ENCODE data around the gene TBX10. TPM values are rescaled to one million over a fixed set of nuclear protein-coding genes. Genes with fewer than 3 reads are reported as not detected.
"Not testable (repeated sequence)": the region's sequence is repeated elsewhere in the genome, so short reads cannot be mapped to it uniquely, and the experiment has no call there.

The TBX10 gene
- total RNA-seq, 1 donor from 2014 or later: not detected

DNA sequence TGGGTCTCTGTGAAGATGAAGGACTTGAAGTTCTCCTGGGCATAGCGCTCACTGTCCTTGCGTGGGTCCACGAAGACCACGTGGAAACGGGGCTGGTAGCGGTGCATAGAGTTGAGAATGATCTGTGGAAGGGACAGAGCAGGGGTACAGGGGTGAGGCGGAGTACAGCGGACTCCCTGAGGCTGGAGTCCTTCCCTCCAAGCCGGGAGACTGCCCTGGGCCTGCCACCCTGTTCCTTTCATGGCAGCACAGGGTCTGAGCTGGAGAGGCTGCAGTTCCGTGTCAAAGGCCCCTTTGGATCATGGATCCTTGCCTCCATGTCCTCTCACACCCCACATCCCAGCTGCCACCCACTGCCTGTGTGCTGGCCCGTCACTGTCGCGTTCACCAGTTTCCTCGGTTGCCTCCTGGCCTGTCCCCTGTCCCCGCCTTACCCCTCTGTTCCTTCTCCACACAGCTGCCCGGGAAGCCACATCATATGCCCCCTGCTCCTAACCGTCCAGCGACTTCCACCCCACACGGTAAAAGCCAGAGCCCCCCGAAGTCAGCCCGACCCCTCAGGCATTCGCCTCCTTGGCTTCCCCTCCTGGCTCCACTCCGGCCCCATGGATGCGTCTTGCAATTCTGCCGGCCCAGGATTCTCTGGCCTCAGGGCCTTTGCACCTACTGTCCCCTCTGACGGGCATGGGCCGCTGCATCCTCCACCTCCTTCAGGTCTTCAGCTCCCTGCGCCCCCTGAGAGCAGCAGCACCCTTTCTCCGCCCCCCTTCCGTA, 6.4 kb downstream of the TBX10 start:
- DNase-seq (ENCODE audit: low spot score in 2 of 2) (no peak), FAIRE-seq (no peak)

DNA sequence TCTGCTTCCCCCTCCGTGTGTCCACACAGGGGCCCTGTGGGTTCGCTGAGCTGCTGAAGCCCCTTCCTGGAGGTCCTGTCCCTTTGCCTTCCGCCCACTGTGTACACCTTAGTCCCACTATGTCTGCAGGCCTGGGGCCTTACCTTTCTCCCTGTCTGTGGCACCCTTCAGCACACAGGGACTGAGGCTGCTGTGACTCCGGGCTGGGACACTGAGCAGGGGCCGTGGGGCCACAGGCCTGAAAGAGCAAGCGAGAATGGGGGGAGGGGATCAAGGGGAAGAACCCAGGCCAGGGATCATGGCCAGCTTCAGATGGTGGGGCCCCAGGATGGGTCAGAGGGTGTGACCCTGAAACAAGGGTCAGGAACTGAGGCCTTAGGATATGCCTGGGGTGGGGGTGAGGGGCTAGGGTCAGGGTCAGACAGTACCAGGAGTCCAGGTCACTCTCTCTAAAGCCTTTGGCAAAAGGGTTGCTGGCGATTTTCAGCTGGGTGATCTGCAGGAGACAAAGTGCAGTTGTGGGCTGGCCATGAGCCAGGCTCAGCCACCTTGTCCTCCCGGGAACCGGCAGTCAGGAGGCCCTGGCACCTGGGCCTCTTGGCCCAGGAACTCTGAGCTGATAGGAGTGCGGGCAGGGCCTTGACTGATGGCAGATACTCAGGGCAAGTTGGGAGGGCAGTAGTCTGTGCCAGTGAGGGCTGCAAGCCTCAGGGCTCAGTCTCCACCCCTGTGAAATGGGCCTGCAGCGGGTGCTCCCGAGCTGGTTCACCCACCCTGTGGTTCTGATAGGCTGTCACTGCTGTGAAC, 7.2 kb downstream of the TBX10 start:
- FAIRE-seq (no peak), DNase-seq (ENCODE audit: low spot score in 2 of 2) (no peak)

DNA sequence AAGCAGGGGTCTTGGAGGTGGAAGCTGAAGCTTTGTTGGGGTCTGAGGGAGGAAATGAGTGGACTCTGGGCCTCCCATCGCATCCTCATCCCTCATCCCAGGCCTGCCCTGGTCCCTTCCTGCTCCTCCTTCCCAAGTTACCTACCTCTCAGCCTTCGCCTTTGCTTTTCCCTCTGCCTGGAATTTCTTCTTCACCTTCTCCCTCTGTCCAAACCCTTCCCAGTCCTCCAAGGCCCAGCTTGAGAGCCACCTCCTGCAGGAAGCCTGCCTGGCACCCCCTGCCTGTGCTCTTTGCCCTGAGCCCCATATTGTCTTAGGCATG, 7.7 kb downstream of the TBX10 start:
- DNase-seq (ENCODE audit: low spot score in 2 of 2) (no peak), FAIRE-seq (no peak)

DNA sequence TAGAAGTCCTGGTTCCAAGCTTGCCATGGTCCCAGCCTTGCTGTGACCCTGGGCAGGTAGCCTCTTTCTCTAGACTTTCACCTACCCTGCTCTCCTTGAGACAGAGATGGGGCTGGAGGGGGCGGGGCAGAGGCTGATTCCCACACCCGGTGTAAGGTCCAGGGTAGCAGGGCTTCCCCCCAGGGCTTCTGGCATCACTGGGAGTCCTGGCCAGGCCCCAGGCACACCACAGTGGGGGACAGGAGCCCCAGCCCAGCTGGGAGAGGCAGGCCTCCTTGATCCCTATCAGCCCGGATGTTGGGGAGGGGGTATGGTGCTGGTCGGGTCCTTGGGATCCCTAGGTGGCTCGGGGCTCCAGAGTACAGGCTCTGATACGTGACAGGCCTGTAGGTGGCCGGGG, 8.2 kb downstream of the TBX10 start:
- FAIRE-seq: no peak
- no peak for DNase-seq (ENCODE audit: low spot score in 2 of 2)

DNA sequence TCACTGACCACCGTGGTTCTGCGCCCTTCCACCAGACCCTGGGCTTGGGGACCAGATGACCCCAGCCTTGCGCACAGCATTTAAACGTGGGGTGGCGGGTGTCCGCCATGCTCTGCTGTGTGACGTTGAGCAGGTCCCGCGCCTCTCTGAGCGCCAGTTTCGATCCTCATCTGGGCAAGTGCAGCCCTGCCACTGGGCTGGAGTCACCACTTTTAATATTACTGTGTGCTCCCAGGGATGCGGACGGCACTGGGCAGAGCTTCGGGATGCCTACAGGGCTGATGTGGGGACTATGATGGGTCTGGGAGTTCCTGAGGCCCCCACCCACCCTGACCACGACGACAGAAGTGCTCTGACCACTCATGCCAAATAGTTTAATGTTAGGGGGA, 8.6 kb downstream of the TBX10 start:
- no peak for FAIRE-seq
- no peak for DNase-seq (ENCODE audit: low spot score in 2 of 2)

DNA sequence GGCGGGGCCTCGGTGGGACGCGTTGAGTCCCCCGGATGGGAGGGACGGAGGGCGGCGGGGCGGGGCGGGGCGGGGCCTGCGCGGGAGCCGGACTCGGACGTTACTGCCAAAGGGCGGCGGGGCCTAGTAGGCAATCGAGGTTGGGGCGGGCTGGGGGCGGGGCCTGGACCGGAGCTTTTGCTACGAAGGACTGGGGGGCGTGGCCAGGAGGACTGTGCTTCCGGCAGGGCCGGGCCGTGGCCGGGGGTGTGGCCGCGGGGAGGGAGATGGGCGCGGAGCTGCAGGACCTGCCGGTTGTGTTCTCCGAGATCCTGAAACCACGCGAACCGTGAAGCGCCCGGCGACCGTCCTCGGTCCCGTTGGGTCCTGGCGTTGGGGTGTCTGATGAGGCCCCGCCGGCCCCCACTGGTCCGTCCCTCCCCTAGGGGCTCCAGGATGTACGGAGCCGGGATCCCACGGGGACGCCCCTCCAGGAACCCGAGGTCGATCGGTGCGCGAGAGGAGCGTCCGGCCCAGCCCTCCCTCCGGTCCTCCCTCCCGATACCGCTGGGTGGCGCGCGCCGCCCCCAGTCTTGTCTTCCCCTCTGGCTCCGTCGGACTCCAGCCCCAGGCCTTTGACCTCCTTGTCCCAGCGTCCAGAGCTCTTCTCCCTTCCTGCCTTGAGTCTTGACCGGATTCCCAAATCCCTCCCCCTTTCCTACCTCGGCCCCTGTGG, 9.2 kb downstream of the TBX10 start:
- FAIRE-seq (no peak), DNase-seq (ENCODE audit: low spot score in 2 of 2) (peak; percentile 98 to 100)

DNA sequence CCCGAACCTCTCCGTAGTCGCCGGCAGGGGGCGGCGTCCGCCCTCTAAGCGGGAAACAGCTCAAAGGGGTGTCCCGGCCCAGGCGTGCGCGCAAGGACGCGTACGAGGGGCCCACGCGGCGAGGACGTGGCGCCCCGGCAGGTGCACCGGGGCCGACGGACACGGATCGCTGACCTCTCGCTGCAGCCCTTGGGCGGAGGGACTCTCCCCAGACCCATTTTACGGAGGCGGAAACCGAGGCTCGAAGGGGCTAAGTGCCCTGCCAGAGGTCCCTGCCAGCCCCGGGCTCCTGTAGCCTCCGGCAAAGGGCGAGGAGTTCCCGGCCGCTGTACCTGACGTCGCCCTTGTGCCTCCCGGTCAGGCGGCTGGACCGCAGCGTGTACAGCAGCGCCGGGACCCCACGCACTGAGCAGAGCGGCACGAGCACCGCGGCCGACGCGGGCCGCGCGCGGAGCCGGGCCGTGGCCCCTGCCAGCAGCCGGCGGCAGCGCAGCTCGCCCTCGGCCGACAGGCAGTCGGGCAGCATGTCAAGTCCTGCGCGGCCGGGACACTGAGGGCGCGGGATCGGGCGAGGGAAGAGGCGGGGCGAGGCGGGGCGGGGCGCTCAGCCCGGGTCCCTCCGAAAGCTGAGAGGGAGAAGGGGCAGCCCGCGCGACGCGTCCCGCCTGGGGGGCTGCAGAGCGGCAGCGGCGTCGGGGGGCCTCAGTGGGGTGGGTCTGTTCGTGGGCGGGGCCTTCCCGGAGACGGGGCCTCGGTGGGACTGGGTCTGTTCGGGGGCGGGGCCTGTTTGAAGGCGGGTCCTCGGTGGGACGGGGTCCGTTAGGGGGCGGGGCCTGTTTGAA, 10.0 kb downstream of the TBX10 start, which contains the start of gene NUDT8:
Gene NUDT8, minus strand, starts transcription at position 552 of the 842 bp plus-strand sequence. Its CDS starts 26 bp downstream, at position 526.
- FAIRE-seq: no peak
- peak; percentile 74 to 80 for DNase-seq (ENCODE audit: low spot score in 2 of 2)

DNA sequence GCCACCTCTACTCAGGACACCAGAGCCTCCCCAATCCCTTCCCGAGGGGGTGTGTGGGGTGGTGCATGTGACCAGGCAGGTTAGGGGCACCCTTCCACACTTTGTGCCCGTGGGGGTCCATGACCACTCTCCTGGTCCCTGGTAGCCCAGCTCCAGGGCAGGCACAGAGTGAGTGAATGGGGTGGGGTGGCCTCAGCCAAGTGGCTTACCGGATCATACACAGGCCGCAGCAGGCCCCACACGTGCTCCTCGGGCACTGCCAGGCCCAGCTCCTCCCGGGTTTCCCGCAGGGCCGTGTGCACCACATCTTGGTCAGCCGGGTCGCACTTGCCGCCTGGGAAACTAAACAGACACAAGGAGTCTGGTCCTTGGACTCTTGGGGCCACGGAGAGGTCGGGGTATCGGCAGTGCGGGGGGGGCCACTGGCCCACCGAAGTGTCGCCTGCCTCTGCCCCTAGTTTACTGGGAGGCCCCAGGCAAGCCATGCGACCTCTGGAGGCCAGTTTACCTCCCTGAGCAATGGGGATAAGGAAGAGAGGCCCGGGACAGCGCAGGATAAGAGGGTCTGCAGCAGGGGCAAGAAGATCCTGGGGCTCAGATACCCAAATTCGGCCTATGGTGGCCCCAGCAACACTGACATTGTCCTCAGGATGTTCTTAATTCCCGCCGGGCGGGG, 10.7 kb downstream of the TBX10 start:
- DNase-seq (ENCODE audit: low spot score in 2 of 2) (no peak), FAIRE-seq (no peak)

DNA sequence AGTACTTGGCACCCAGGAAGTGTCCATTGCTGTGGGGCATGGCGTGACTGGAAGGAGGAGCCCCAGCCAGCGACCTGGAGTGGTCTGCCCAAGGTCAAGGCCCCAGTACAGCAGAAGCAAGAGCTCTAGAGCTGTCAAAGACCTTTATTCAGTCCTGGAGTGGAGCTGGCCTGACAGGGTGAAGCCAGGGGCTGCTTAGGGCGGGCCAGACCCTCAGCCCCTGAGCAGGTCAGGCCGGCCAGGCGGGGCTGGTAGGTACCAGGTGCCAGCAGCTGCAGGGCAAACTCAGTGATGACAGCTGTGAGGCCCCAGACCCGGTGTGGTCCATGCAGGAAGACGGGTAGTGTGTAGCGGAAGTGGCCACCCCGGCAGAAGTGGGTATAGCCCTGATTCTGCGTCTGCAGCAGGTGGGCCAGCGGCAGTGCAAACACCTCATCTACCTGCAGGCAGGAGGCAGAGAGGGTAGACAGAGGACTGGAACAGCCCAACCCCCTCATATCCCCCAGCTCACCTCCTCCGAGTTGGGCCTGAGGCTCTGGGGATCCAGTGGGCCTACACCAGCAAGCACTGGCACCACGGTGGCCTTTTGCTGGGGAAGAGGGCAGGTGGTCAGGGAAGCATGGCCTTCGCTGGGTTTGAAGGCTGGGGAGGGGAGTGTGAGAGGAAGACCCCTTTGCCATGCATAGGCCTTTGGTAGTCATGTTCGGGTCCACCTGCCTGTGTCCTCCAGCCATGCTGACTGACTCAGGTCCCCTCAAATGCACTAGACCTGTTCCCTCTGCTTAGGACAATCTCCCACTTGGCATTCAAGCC, 11.5 kb downstream of the TBX10 start:
- no peak for DNase-seq (ENCODE audit: low spot score in 2 of 2)
- FAIRE-seq: no peak

DNA sequence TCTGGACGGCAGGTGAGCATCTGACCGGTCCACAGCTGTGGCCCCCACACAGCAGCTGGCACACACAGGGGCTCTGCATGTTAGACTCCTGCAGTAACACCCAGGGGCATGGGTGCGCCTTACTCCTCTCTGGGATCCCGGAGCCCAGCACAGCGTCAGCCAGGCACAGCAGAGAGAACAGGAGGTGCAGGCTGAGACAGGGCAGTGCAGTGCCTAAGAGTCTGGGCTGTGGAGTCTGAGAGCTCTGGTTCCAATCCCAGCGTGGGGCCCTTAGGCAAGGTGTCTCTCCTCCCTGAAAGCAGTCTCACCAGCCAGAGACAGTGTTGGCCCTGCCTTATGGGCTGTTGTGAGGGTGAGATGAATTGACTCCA, 12.1 kb downstream of the TBX10 start:
- no peak for DNase-seq (ENCODE audit: low spot score in 2 of 2)
- no peak for FAIRE-seq

DNA sequence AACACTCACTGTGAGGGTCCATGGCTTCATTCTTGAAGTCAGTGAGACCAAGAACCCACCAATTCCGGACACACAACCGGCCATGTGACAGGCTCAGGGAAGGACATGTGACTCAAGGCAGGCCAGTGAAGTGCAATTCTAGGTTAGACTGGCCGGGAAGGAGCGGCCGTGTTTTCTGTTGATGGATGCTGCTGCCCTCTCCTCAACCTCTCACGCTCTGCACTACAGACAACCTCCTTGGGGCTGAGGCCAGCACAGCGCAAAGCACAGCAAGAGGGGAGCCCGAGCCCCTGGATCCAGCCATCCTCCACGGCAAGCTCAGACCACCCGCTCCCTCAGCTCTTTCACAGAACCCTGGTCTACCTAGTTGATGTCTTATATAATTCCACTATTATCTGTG, 12.6 kb downstream of the TBX10 start:
- FAIRE-seq (no peak), DNase-seq (ENCODE audit: low spot score in 2 of 2) (no peak)

DNA sequence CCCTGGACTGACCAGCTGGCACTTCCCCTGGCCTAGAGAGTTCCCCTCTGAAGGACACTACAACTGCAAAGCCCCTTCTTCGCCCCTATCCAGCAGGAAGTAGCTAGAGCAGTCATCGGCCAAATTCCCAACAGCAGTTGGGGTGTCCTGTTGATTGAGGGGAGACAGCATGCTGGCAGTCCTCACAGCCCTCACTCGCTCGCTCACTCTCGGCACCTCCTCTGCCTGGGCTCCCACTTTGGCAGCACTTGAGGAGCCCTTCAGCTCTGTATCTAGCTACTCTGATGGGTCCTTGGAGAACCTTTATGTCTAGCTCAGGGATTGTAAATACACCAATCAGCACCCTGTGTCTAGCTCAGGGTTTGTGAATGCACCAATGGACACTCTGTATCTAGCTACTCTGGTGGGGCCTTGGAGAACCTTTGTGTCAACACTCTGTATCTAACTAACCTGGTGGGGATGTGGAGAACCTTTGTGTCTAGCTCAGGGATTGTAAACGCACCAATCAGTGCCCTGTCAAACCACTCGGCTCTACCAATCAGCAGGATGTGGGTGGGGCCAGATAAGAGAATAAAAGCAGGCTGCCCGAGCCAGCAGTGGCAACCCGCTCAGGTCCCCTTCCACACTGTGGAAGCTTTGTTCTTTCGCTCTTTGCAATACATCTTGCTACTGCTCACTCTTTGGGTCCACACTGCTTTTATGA, 13.3 kb downstream of the TBX10 start:
- FAIRE-seq; DNase-seq (ENCODE audit: low spot score in 2 of 2): not testable (repeated sequence)

DNA sequence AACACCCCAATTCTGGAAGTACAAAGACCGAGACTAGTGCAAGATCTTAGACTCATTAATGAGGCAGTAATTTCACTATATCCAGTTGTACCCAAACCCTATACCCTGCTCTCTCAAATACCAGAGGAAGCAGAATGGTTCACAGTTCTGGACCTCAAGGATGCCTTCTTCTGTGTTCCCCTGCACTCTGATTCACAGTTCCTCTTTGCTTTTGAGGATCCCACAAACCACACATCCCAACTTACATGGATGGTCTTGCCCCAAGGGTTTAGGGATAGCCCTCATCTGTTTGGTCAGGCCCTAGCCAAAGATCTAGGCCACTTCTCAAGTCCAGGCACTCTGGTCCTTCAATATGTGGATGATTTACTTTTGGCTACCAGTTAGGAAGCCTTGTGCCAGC, 15.8 kb downstream of the TBX10 start:
- not testable (repeated sequence) for DNase-seq (ENCODE audit: low spot score in 2 of 2); FAIRE-seq

DNA sequence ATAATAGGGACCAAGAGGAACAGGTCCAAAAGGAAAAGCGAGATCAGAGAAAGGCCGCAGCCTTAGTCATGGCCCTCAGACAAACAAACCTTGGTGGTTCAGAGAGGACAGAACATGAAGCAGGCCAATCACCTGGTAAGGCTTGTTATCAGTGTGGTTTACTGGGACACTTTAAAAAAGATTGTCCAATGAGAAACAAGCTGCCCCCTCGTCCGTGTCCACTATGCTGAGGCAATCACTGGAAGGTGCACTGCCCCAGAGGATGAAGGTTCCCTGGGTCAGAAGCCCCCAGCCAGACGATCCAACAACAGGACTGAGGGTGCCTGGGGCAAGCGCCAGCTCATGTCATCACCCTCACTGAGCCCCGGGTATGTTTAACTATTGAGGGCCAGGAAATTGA, 16.7 kb downstream of the TBX10 start:
- DNase-seq (ENCODE audit: low spot score in 2 of 2); FAIRE-seq: not testable (repeated sequence)

DNA sequence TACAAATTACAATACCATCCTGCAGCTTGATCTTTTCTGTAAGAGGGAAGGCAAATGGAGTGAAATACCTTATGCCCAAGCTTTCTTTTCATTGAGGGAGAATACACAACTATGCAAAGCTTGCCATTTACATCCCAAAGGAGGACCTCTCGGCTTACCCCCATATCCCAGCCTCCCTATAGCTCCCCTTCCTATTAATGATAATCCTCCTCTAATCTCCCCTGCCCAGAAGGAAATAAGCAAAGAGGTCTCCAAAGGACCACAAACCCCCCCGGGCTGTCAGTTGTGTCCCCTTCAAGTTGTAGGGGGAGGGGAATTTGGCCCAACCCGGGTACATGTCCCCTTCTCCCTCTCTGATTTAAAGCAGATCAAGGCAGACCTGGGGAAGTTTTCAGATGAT, 17.6 kb downstream of the TBX10 start:
- not testable (repeated sequence) for FAIRE-seq; DNase-seq (ENCODE audit: low spot score in 2 of 2)

DNA sequence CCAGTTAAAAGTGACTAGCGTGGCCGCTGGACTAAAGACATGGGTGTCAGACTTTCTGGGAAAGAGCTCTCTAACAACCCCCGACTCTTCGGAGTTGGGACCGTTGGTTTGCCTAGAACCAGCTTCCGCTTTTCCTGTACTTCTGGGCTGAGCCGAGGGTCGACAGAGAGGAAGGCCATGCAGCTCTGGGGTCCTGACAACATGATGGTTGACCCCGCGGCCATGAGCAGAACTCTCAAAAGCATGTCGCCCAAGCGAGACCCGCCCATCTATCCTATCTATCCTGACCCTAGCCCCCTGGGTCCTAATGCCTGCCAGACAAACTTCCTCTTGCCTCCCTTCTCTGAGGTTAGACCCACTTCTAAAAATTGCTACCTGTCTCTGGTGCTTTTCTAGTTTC, 18.9 kb downstream of the TBX10 start:
- DNase-seq (ENCODE audit: low spot score in 2 of 2): not testable (repeated sequence)

DNA sequence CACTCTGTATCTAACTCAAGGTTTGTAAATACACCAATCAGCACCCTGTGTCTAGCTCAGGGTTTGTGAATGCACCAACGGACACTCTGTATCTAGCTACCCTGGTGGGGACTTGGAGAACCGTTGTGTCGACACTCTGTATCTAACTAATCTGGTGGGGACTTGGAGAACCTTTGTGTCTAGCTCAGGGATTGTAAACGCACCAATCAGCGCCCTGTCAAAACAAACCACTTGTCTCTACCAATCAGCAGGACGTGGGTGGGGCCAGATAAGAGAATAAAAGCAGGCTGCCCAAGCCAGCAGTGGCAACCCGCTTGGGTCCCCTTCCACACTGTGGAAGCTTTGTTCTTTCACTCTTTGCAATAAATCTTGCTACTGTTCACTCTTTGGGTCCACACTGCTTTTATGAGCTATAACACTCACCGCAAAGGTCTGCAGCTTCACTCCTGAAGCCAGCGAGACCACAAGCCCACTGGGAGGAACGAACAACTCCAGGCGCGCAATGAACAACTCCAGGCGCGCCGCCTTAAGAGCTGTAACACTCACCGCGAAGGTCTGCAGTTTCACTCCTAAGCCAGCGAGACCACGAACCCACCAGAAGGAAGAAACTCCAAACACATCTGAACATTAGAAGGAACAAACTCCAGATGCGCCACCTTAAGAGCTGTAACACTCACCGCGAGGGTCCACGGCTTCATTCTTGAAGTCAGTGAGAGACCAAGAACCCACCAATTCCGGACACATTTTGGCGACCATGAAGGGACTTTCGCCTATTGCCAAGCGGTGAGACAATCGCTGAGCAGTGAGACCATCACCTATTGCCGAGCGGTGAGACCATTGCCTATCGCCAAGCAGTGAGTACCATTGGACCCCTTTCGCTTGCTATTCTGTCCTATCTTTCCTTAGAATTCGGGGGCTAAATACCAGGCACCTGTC, 19.6 kb downstream of the TBX10 start:
- not testable (repeated sequence) for DNase-seq (ENCODE audit: low spot score in 2 of 2); FAIRE-seq

More for the DNA sequence above, 18.9 kb downstream of the TBX10 start:
- not testable (repeated sequence) for FAIRE-seq
